ENCODE measurements around the gene PLXNA4. TPM values are rescaled to one million over a fixed set of nuclear protein-coding genes. Genes with fewer than 3 reads are reported as not detected.

PLXNA4 gene
- total RNA-seq, 1 donor from 2014 or later, result 5.2 TPM

DNA sequence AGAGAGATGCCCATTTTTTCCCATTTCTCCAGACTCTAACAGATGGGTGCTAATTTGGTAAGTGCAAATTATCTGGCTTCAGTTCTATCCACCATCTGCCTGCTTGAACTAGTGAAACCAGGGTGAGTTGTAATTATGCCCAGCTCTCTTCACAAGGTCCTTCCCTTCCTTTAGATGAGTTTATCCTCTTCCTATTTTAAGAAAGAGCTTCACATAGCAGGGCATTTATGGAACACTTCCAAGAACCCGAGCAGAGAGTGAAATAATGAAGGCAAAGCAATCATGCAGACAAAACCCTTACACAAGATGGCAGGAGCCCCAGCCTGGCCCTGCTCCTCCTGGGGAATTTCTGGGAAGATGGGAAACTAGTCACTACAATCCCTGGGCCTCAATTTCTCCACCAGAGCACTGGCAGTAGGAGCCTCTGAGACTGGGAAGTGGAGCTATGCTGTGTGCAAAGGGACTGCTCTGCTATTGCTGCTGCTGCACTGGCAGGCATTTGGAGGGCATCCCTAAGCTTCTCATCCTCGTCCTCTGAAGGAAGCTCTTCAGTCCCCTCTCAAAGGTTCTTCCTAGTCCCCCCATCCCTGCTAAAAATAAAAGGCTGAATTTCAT lies 33.7 kb upstream of the PLXNA4 start:
- TF ChIP-seq, protein P1, sequence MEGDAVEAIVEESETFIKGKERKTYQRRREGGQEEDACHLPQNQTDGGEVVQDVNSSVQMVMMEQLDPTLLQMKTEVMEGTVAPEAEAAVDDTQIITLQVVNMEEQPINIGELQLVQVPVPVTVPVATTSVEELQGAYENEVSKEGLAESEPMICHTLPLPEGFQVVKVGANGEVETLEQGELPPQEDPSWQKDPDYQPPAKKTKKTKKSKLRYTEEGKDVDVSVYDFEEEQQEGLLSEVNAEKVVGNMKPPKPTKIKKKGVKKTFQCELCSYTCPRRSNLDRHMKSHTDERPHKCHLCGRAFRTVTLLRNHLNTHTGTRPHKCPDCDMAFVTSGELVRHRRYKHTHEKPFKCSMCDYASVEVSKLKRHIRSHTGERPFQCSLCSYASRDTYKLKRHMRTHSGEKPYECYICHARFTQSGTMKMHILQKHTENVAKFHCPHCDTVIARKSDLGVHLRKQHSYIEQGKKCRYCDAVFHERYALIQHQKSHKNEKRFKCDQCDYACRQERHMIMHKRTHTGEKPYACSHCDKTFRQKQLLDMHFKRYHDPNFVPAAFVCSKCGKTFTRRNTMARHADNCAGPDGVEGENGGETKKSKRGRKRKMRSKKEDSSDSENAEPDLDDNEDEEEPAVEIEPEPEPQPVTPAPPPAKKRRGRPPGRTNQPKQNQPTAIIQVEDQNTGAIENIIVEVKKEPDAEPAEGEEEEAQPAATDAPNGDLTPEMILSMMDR (IDR thresholded peaks at IDR 0.05; ENCODE audit: unreplicated experiment), result no peak
- Mint-ChIP-seq H3K27ac (no peak overlapping the region), H3K4me3 (no peak overlapping the region), H3K4me1 (peaks cover 4% of the 10 kb centered on the region), H3K9me3 (no peaks in the 10 kb centered on the region), H3K36me3 (no peaks in the 10 kb centered on the region), H3K27me3 (ENCODE audit: low read depth) (peaks cover 50% of the 10 kb centered on the region)
- DNase-seq (ENCODE audit: low spot score in 2 of 2, unreplicated experiment in 2 of 2), result no peak

DNA sequence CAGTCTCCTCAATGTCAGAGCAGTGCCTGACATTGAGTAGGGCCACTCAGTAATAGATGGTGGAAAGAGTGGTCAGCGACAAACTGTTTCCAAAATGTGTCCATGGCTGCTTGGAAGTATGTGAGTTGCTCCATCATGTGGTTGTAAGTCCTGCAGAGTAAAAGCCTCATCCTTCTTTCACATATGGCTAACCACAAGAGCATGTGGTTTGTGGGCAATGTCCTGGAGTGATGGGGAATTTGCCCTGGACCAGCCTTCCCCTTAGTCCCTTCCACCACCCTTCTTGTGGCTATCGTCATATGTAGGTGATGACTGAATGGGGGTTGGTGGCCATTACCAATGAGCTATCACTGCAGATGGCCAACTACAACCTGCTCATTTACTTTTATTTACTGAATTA lies 33.0 kb upstream of the PLXNA4 start:
- DNase-seq (ENCODE audit: low spot score in 2 of 2, unreplicated experiment in 2 of 2), result no peak
- no peaks in the 10 kb centered on the region for H3K36me3 Mint-ChIP-seq
- H3K27ac Mint-ChIP-seq, result no peak overlapping the region
- no peaks in the 10 kb centered on the region for H3K9me3 Mint-ChIP-seq
- TF ChIP-seq, protein P1 (IDR thresholded peaks at IDR 0.05; ENCODE audit: unreplicated experiment), result no peak
- no peaks in the 10 kb centered on the region for H3K4me1 Mint-ChIP-seq
- H3K27me3 Mint-ChIP-seq (ENCODE audit: low read depth), result peaks cover 47% of the 10 kb centered on the region
- no peak overlapping the region for H3K4me3 Mint-ChIP-seq

DNA sequence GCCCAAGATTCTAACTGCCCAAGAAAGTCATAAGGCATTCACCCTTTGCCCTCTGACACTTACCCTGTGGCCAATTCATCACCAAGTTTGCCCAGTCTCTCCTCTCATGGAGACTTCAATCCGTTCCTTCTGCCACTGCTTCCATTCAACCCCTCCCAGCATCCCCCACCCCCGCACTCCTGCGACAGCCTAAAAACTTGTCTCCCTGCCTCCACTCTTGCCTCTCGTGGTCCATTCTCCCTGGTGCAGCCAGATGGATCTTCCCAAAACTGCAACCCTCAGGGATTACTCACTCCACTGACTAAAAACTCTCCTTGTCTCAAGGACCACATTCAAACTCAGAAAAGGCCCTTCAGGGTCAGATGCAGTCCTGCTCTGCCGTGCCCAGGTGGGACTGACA lies 32.3 kb upstream of the PLXNA4 start:
- peaks cover 45% of the 10 kb centered on the region for H3K27me3 Mint-ChIP-seq (ENCODE audit: low read depth)
- no peaks in the 10 kb centered on the region for H3K36me3 Mint-ChIP-seq
- TF ChIP-seq, protein P1 (IDR thresholded peaks at IDR 0.05; ENCODE audit: unreplicated experiment), result no peak
- no peak overlapping the region for H3K4me3 Mint-ChIP-seq
- H3K9me3 Mint-ChIP-seq, result no peaks in the 10 kb centered on the region
- H3K27ac Mint-ChIP-seq, result no peak overlapping the region
- DNase-seq (ENCODE audit: low spot score in 2 of 2, unreplicated experiment in 2 of 2), result no peak
- no peaks in the 10 kb centered on the region for H3K4me1 Mint-ChIP-seq

DNA sequence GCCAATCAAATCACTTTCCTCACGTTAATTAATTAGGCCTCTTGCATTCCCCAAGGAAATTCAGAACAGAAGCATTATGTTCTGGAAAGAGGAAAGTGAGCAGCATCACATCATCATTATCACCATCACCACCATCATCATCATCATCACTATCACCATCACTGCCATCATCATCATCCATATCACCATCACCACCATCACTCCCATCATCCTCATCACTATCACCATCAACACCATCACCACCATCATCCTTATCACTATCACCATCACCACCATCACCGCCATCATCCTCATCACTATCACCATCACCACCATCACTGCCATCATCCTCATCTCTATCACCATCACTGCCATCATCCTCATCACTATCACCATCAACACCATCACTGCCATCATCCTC lies 31.4 kb upstream of the PLXNA4 start:
- TF ChIP-seq, protein P1 (IDR thresholded peaks at IDR 0.05; ENCODE audit: unreplicated experiment), result no peak
- Mint-ChIP-seq H3K36me3 (no peaks in the 10 kb centered on the region), H3K9me3 (no peaks in the 10 kb centered on the region), H3K4me3 (no peak overlapping the region), H3K27me3 (ENCODE audit: low read depth) (peaks cover 45% of the 10 kb centered on the region), H3K4me1 (no peaks in the 10 kb centered on the region), H3K27ac (no peak overlapping the region)
- DNase-seq (ENCODE audit: low spot score in 2 of 2, unreplicated experiment in 2 of 2), result no peak

DNA sequence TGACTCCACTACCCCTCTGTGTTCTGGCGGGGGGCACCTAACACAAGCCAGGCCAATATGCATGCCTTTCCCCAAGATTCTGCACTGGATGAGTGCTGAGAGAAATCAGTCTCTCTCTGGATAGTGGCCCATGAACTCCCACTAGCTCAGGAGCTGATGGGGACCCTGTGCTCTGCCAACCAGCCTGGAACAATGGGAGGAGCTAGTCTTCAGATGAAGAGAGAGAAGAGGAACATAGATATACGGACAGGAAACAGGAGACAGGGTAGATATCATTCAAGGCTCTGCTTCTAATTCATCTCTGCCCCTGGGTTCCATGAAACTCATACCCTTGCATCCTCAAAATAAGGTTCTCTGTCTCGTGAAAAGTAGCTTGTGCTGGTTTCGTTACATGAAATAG lies 27.9 kb upstream of the PLXNA4 start:
- Mint-ChIP-seq H3K4me1 (no peaks in the 10 kb centered on the region), H3K27me3 (ENCODE audit: low read depth) (peaks cover 35% of the 10 kb centered on the region), H3K36me3 (no peaks in the 10 kb centered on the region), H3K4me3 (no peak overlapping the region), H3K27ac (no peak overlapping the region), H3K9me3 (no peaks in the 10 kb centered on the region)
- TF ChIP-seq, protein P1 (IDR thresholded peaks at IDR 0.05; ENCODE audit: unreplicated experiment), result no peak
- DNase-seq (ENCODE audit: low spot score in 2 of 2, unreplicated experiment in 2 of 2), result no peak
